ENCODE data around the gene DHRS1.
A peak's percentile ranks its signal among the peaks of the same experiment; 100 is the strongest.

Gene DHRS1

GRCh38 chr14:24327303-24327702 is 27.7 kb upstream of the DHRS1 start:
- DNase-seq = no peak

- no peak for DNase-seq
Measured at GRCh38 chr14:24325963-24326362, 26.4 kb upstream of the DHRS1 start.

GRCh38 chr14:24325041-24325530 is 25.5 kb upstream of the DHRS1 start:
- DNase-seq = no peak

- no peak for DNase-seq
Measured at GRCh38 chr14:24324024-24324423, 24.4 kb upstream of the DHRS1 start.

- DNase-seq = no peak
Measured at GRCh38 chr14:24323341-24323740, 23.8 kb upstream of the DHRS1 start.

- no peak for DNase-seq
Measured at GRCh38 chr14:24322672-24323071, 23.1 kb upstream of the DHRS1 start.

GRCh38 chr14:24321212-24321975 is 21.8 kb upstream of the DHRS1 start:
- no peak for DNase-seq

- no peak for DNase-seq
Measured at GRCh38 chr14:24317141-24317928, 17.8 kb upstream of the DHRS1 start.

GRCh38 chr14:24316597-24316950 is 17.0 kb upstream of the DHRS1 start:
- DNase-seq = no peak

- no peak for DNase-seq
Measured at GRCh38 chr14:24315807-24316596, 16.4 kb upstream of the DHRS1 start.

GRCh38 chr14:24315243-24315806 is 15.7 kb upstream of the DHRS1 start:
- DNase-seq = no peak

GRCh38 chr14:24314377-24315193 is 15.0 kb upstream of the DHRS1 start:
- DNase-seq = no peak

- no peak for DNase-seq
Measured at GRCh38 chr14:24313913-24314312, 14.3 kb upstream of the DHRS1 start.

GRCh38 chr14:24312736-24313507 is 13.3 kb upstream of the DHRS1 start:
- DNase-seq = no peak

- DNase-seq = no peak
Measured at GRCh38 chr14:24311837-24312615, 12.4 kb upstream of the DHRS1 start.

- peak; percentile 84 for DNase-seq
Measured at GRCh38 chr14:24310646-24311604, 11.3 kb upstream of the DHRS1 start, which contains the start of gene LTB4R. TSS of gene LTB4R (plus strand) at chr14:24311502. CDS start at chr14:24315652, 4,150 bp downstream.

GRCh38 chr14:24310265-24310645 is 10.7 kb upstream of the DHRS1 start:
- DNase-seq = peak; percentile 27

GRCh38 chr14:24309538-24310264 is 10.1 kb upstream of the DHRS1 start, which contains the start of gene LTB4R2:
TSS of gene LTB4R2 (plus strand) at chr14:24310140. CDS start at chr14:24310665, 525 bp downstream.
- DNase-seq = no peak

Data from NCI-H2029 (cell line).